H1 (cell line): ENCODE measurements around the gene NR3C2.

Experiments used
- ATF3 ChIP-seq: IDR thresholded peaks from 2 replicates; pipeline ENCODE4 v1.6.1; 2011; ENCODE audit warnings: low read depth, mild to moderate bottlenecking, low read length; ENCODE audit not compliant: insufficient read depth
- CHD2 ChIP-seq: IDR thresholded peaks from 2 replicates; pipeline ENCODE4 v1.6.1; 2012; ENCODE audit warnings: low read length, improper control_type of control experiment
- FOSL1 ChIP-seq: IDR thresholded peaks from 2 replicates; pipeline ENCODE4 v1.6.1; 2011; ENCODE audit warnings: mild to moderate bottlenecking, low read depth, low read length, moderate library complexity; ENCODE audit not compliant: insufficient read depth
- NRF1 ChIP-seq: IDR thresholded peaks from 2 replicates; pipeline ENCODE4 v1.6.1; 2011; ENCODE audit warnings: mild to moderate bottlenecking, low read depth, low read length, improper control_type of control experiment
- POLR2AphosphoS5 ChIP-seq: IDR thresholded peaks from 2 replicates; pipeline ENCODE4 v1.6.1; 2011; ENCODE audit warnings: low read depth, low read length
- RAD21 ChIP-seq, 2 experiments: IDR thresholded peaks in 1 of 2; conservative IDR thresholded peaks in 1 of 2; 2 replicates each; pipeline ENCODE4 v1.6.1; 2011; ENCODE audit warnings: low read depth in 2 of 2, low read length in 2 of 2, improper control_type of control experiment in 1 of 2, inconsistent platforms in 1 of 2, mild to moderate bottlenecking in 1 of 2, moderate library complexity in 1 of 2
- SP4 ChIP-seq: IDR thresholded peaks from 2 replicates; pipeline ENCODE4 v1.6.1; 2012; ENCODE audit warnings: low read length, inconsistent platforms
- TF ChIP-seq, protein P1 (sequence below), 3 experiments: IDR thresholded peaks; 1 replicate in 2 of 3; 2 replicates in 1 of 3; pipeline versions ENCODE4 v1.5.1 to v1.6.1; 2011; ENCODE audit warnings: low read length in 3 of 3, mild to moderate bottlenecking in 3 of 3, inconsistent platforms in 2 of 3, low read depth in 1 of 3, moderate library complexity in 1 of 3; ENCODE audit not compliant: insufficient read depth in 1 of 3; ENCODE audit errors: control extremely low read depth in 1 of 3

- TF ChIP-seq, protein P1, sequence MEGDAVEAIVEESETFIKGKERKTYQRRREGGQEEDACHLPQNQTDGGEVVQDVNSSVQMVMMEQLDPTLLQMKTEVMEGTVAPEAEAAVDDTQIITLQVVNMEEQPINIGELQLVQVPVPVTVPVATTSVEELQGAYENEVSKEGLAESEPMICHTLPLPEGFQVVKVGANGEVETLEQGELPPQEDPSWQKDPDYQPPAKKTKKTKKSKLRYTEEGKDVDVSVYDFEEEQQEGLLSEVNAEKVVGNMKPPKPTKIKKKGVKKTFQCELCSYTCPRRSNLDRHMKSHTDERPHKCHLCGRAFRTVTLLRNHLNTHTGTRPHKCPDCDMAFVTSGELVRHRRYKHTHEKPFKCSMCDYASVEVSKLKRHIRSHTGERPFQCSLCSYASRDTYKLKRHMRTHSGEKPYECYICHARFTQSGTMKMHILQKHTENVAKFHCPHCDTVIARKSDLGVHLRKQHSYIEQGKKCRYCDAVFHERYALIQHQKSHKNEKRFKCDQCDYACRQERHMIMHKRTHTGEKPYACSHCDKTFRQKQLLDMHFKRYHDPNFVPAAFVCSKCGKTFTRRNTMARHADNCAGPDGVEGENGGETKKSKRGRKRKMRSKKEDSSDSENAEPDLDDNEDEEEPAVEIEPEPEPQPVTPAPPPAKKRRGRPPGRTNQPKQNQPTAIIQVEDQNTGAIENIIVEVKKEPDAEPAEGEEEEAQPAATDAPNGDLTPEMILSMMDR (IDR thresholded peaks at IDR 0.05; ENCODE audit: control extremely low read depth in 1 of 3, insufficient read depth in 1 of 3, low read depth in 1 of 3, low read length in 3 of 3), result no peak
- TF ChIP-seq ATF3 (no peak), CHD2 (no peak), SP4 (no peak), FOSL1 (no peak), POLR2AphosphoS5 (no peak), RAD21 (IDR thresholded peaks at IDR 0.05 in 1 of 2, conservative IDR thresholded peaks at IDR 0.05 in 1 of 2; ENCODE audit: low read depth in 2 of 2, low read length in 2 of 2) (no peak), NRF1 (no peak)
These were observed 290.4 kb downstream of the NR3C2 start for GRCh38 chr4:148151806-148152205.
